ENCODE data around the gene PRSS48. TPM values are rescaled to one million over a fixed set of nuclear protein-coding genes. Genes with fewer than 3 reads are reported as not detected.

PRSS48 gene
- total RNA-seq, 1 experiment from 2014 or later = not detected

DNA sequence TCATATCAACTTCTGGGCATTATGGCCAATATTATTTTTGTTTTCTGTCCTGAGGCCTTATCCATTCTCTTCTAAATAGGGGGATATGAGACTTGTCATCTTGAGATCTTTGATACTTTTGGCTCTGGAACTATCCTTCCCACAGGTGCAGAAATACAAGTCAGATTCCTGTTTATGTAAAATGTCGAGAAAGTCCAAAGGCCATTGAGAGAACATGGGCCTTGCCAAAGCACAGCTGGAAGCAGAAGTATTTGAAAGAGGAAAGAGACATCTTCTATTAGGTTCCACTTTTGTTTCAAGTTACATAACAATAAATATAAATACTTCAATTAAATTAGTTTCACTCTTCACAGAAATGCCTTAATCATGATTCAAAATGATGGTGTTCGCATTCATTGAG, 20.8 kb upstream of the PRSS48 start:
- no peak overlapping the region for H3K56ac ChIP-seq (ENCODE audit: insufficient read length, low read depth, low read length)
- H2BK120ac ChIP-seq (ENCODE audit: low read depth, low read length, poor library complexity, severe bottlenecking) = no peak overlapping the region
- H3K79me1 ChIP-seq (ENCODE audit: insufficient read depth, low read depth, low read length, poor library complexity, severe bottlenecking) = peaks cover 3% of the 10 kb centered on the region
- H3K4me2 ChIP-seq (ENCODE audit: insufficient read depth, insufficient read length, low read length) = no peak overlapping the region
- H3K14ac ChIP-seq (ENCODE audit: insufficient read depth, low read length) = no peak overlapping the region
- H3K79me2 ChIP-seq (ENCODE audit: insufficient read depth, low read length) = no peaks in the 10 kb centered on the region; the same call in 1 of the 2 replicates
- no peak overlapping the region for H2BK12ac ChIP-seq (ENCODE audit: insufficient read length, low read depth, low read length)
- H3K23me2 ChIP-seq (ENCODE audit: insufficient read length, low read depth, low read length, poor library complexity, severe bottlenecking) = no peaks in the 10 kb centered on the region
- Mint-ChIP-seq H3K9me3 (peaks cover 6 to 9% of the 10 kb centered on the region in 2 experiments; a peak in 4 of 5 replicates), H3K4me1 (no peaks in the 10 kb centered on the region; a peak in 1 of 4 replicates), H3K4me3 (no peak overlapping the region), H3K36me3 (ENCODE audit: insufficient read depth in 1 of 3, low read depth in 3 of 3) (peaks cover 11 to 16% (median 12%) of the 10 kb centered on the region in 3 experiments), H3K27ac (no peak overlapping the region), H3K27me3 (ENCODE audit: low read depth) (no peaks in the 10 kb centered on the region)
- H2BK5ac ChIP-seq (ENCODE audit: insufficient read length, low read length) = no peak overlapping the region
- no peak overlapping the region for H2AFZ ChIP-seq (ENCODE audit: low read length)
- WGBS (ENCODE audit: extremely low coverage, insufficient read length, low lambda C conversion rate) = no CpG with 5 or more reads among the region's 2 CpGs
- H4K5ac ChIP-seq (ENCODE audit: insufficient read length, low read depth, low read length) = no peak overlapping the region
- peaks cover 3% of the 10 kb centered on the region for H4K20me1 ChIP-seq (ENCODE audit: control insufficient read depth, insufficient read depth, insufficient read length)
- no peak overlapping the region for H2BK15ac ChIP-seq (ENCODE audit: low read depth, low read length)
- TF ChIP-seq, protein P1, sequence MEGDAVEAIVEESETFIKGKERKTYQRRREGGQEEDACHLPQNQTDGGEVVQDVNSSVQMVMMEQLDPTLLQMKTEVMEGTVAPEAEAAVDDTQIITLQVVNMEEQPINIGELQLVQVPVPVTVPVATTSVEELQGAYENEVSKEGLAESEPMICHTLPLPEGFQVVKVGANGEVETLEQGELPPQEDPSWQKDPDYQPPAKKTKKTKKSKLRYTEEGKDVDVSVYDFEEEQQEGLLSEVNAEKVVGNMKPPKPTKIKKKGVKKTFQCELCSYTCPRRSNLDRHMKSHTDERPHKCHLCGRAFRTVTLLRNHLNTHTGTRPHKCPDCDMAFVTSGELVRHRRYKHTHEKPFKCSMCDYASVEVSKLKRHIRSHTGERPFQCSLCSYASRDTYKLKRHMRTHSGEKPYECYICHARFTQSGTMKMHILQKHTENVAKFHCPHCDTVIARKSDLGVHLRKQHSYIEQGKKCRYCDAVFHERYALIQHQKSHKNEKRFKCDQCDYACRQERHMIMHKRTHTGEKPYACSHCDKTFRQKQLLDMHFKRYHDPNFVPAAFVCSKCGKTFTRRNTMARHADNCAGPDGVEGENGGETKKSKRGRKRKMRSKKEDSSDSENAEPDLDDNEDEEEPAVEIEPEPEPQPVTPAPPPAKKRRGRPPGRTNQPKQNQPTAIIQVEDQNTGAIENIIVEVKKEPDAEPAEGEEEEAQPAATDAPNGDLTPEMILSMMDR (conservative IDR thresholded peaks at IDR 0.05) = no peak
- no peak overlapping the region for H3K23ac ChIP-seq (ENCODE audit: insufficient read length, low read depth, low read length)
- DNase-seq = no peak
- no peak overlapping the region for H4K91ac ChIP-seq (ENCODE audit: insufficient read length, low read depth, low read length)
- H4K8ac ChIP-seq (replicated peaks; ENCODE audit: insufficient read length, low read depth, low read length) = no peak overlapping the region
- no peak overlapping the region for H3K4ac ChIP-seq (ENCODE audit: low read depth, low read length)
- H3K27me3 ChIP-seq (ENCODE audit: insufficient read depth, low read length) = no peaks in the 10 kb centered on the region
- H2AK5ac ChIP-seq (ENCODE audit: insufficient read length, low read length) = no peak overlapping the region
- no peak overlapping the region for H3K27ac ChIP-seq (ENCODE audit: insufficient read length, low read depth, low read length)
- no peak overlapping the region for H2BK20ac ChIP-seq (ENCODE audit: low read depth, low read length, poor library complexity, severe bottlenecking)
- no peak overlapping the region for H3T11ph ChIP-seq (ENCODE audit: low read length)
- H3K9me3 ChIP-seq (ENCODE audit: control insufficient read depth, low read depth, low read length) = no peaks in the 10 kb centered on the region
- no peak overlapping the region for H3K9ac ChIP-seq (ENCODE audit: extremely low read depth, insufficient read length, low read length)
- H3K18ac ChIP-seq (ENCODE audit: insufficient read length, low read depth, low read length) = no peak overlapping the region
- 0 out of 2 replicates have a peak, but pooled peaks cover 3% of the 10 kb centered on the region for H3K4me1 ChIP-seq (ENCODE audit: insufficient read depth, low read length)

Data from H9 (cell line).